ENCODE results near the gene HOXC6. TPM values are rescaled to one million over a fixed set of nuclear protein-coding genes. Genes with fewer than 3 reads are reported as not detected.

The HOXC6 gene
- total and polyA plus RNA-seq, 2 of the 13 experiments (the other 11 are each of a cell fraction or from before 2014, with no cell fraction given): not detected

DNA sequence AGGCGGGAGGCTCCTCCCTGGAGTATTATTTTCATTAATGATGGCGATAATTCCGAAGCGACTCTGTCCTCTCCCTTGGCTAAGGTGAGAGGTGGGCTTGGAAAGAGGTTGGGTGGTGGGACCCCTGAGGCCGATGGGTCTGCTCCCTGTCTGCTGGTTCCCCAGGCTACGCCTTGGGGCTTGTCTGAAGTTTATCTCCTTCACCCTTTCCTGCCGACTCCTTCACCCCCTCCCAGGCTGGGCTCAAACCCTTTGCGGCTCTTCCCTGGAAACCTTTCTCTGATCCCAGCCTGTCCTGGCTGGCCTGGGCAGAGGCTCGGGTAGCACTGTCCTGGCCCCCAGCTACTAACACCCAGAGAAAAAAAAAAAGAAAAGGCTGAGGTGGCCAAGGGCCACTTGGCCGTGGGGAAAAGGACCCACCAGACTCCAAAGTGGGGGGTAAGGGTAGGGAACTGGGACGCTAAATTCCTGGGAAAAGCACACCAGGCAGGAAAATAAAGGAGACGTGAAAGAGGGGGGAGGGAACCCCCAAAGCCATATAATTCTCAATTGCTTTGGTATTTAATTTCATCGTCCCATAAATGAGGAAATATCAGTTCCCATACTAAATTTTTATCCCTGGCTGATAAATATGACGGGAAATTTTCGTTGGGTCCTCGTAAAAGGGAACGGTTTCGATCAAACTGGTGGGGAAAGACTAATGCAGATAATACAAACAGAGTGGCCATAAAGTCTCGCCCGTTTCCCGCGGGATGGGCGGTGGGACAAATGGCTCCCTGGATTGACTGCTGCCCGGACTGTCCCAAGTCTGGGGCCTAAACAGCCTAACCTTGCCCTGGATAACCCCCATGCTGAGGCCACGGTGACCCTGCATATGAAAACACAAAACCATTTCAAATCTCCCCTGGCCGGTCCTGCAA is 45.3 kb upstream of the HOXC6 start:
- Histone ChIP-seq H3K4me1 (ENCODE audit: insufficient read depth, low read length) (peaks cover 36% of the 10 kb centered on the region), H3K79me2 (ENCODE audit: insufficient read depth, low read length) (no peaks in the 10 kb centered on the region), H3K27me3 (ENCODE audit: control insufficient read depth in 1 of 2, insufficient read depth in 2 of 2, low read length in 2 of 2) (peaks cover 5 to 53% of the 10 kb centered on the region in 2 experiments), H3K4me3 (replicated peaks in 1 of 3; ENCODE audit: insufficient read depth in 1 of 3, low read depth in 2 of 3, low read length in 3 of 3) (no peak overlapping the region), H3K9me3 (ENCODE audit: low read length) (no peaks in the 10 kb centered on the region), H3K36me3 (replicated peaks in 1 of 2; ENCODE audit: control insufficient read depth in 1 of 2, insufficient read depth in 2 of 2, low read length in 2 of 2) (no peaks in the 10 kb centered on the region), H3K9ac (ENCODE audit: insufficient read depth, low read depth, low read length) (no peak overlapping the region), H4K20me1 (ENCODE audit: insufficient read depth, low read length) (no peaks in the 10 kb centered on the region), H2AFZ (ENCODE audit: low read length) (no peak overlapping the region), H3K4me2 (ENCODE audit: low read depth, low read length) (no peak overlapping the region), H3K27ac (ENCODE audit: extremely low read length, insufficient read depth, low read length) (no peak overlapping the region)
- in situ Hi-C loops (cut with HindIII; ENCODE audit: extremely low pct_ligation_motif_present, low pct_unique_long_range_greater_than_20kb) (no loop called here), intact Hi-C loops (cut with micrococcal nuclease; ENCODE audit: unreplicated experiment) (no loop called here)
- ChIA-PET POLR2A (no interaction called here), CTCF (ENCODE audit: low intra/inter-chr PET ratio, low total read pairs) (interaction anchor here (2.3 kb wide), 1 partner anchor 232 kb away, joined by 12 read pairs; no protein-coding TSS in a partner anchor)
- no TSS peak for BruUV-seq (replicated peaks)
- no peak for FAIRE-seq
- ATAC-seq: no peak
- DNase-seq (ENCODE audit: low spot score): no peak
- WGBS (ENCODE audit: low lambda C conversion rate): 57% methylated on average over 25 of the region's 26 CpGs
- no peak for TF ChIP-seq AKAP8 (CRISPR knock-in tag; IDR thresholded peaks at IDR 0.05)
- TF ChIP-seq LCORL (IDR thresholded peaks at IDR 0.05): no peak
- TF ChIP-seq LCORL (CRISPR knock-in tag; IDR thresholded peaks at IDR 0.05): no peak
- no peak for TF ChIP-seq ZC3H13 (CRISPR knock-in tag; IDR thresholded peaks at IDR 0.05)
- no peak for TF ChIP-seq YY1 (IDR thresholded peaks at IDR 0.05; ENCODE audit: insufficient read depth, insufficient replicate concordance, low read depth, low read length)
- TF ChIP-seq FOXK2 (IDR thresholded peaks at IDR 0.05): no peak
- TF ChIP-seq ZNF788 (CRISPR knock-in tag; IDR thresholded peaks at IDR 0.05; ENCODE audit: borderline replicate concordance): no peak
- no peak for TF ChIP-seq ZNF382 (CRISPR knock-in tag; IDR thresholded peaks at IDR 0.05; ENCODE audit: borderline replicate concordance)
- no peak for TF ChIP-seq SRF (IDR thresholded peaks at IDR 0.05; ENCODE audit: low read depth, low read length)
- TF ChIP-seq, protein P1, sequence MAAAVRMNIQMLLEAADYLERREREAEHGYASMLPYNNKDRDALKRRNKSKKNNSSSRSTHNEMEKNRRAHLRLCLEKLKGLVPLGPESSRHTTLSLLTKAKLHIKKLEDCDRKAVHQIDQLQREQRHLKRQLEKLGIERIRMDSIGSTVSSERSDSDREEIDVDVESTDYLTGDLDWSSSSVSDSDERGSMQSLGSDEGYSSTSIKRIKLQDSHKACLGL (CRISPR knock-in tag; IDR thresholded peaks at IDR 0.05): no peak
- TF ChIP-seq CC2D1A (CRISPR knock-in tag; IDR thresholded peaks at IDR 0.05): no peak
- no peak for TF ChIP-seq SALL2 (CRISPR knock-in tag; IDR thresholded peaks at IDR 0.05)
- TF ChIP-seq, protein P2, sequence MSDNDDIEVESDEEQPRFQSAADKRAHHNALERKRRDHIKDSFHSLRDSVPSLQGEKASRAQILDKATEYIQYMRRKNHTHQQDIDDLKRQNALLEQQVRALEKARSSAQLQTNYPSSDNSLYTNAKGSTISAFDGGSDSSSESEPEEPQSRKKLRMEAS (IDR thresholded peaks at IDR 0.05): no peak
- no peak for TF ChIP-seq ZNF570 (CRISPR knock-in tag; IDR thresholded peaks at IDR 0.05; ENCODE audit: borderline replicate concordance)
- no peak for TF ChIP-seq DNMT1 (CRISPR knock-in tag; IDR thresholded peaks at IDR 0.05)
- no peak for TF ChIP-seq ZFP41 (CRISPR knock-in tag; IDR thresholded peaks at IDR 0.05; ENCODE audit: borderline replicate concordance)
- TF ChIP-seq RBM39 (IDR thresholded peaks at IDR 0.05; ENCODE audit: low read depth, low read length, poor library complexity, severe bottlenecking): no peak
- no peak for TF ChIP-seq ZNF335 (CRISPR knock-in tag; IDR thresholded peaks at IDR 0.05)
- TF ChIP-seq REXO4 (CRISPR knock-in tag; IDR thresholded peaks at IDR 0.05; ENCODE audit: borderline replicate concordance): no peak
- no peak for TF ChIP-seq MATR3 (CRISPR knock-in tag; IDR thresholded peaks at IDR 0.05)
- no peak for TF ChIP-seq ZZZ3 (CRISPR knock-in tag; IDR thresholded peaks at IDR 0.05; ENCODE audit: borderline replicate concordance)

Data from HepG2 (cell line).